ENCODE results near the gene ENTPD6.
"Not testable (repeated sequence)": the region's sequence is repeated elsewhere in the genome, so short reads cannot be mapped to it uniquely, and the experiment has no call there.

GRCh38 chr20:25260770-25261437 is 65.4 kb downstream of the ENTPD6 start:
- TF ChIP-seq EZH2 (IDR thresholded peaks at IDR 0.05; ENCODE audit: insufficient read depth, poor library complexity, severe bottlenecking); EZH2phosphoT487 (IDR thresholded peaks at IDR 0.05; ENCODE audit: insufficient read depth, low read depth): not testable (repeated sequence)
